ENCODE measurements around the gene MT4.

GRCh38 chr16:56591377-56592060, 26.6 kb downstream of the MT4 start:
- no peak for TF ChIP-seq CTCF (IDR thresholded peaks at IDR 0.05)
- no peak for TF ChIP-seq POLR2A (IDR thresholded peaks at IDR 0.05)

Data from esophagus squamous epithelium (tissue), 4 donors.